Coronary artery (tissue), 2 donors: ENCODE results near the gene HSPBAP1.

Source experiments
- DNase-seq: peaks from one replicate; pipeline ENCODE4 v3.0.0-alpha.2; 2017; ENCODE audit warnings: low spot score
- H3K27ac ChIP-seq, 2 donors: fragments of 200-600 bp; sonication (generic); one replicate each; pipeline ENCODE4 v1.5.1; 2016 to 2019
- H3K4me3 ChIP-seq: fragments of 200-600 bp; sonication (generic); 2 replicates; pipeline ENCODE4 v1.5.1; 2016; ENCODE audit warnings: mild to moderate bottlenecking, moderate library complexity
- TF ChIP-seq, protein P1 (sequence below): fragments of 200-600 bp; sonication (generic); IDR thresholded peaks from one replicate; pipeline ENCODE4 v1.5.1; 2019; ENCODE audit warnings: antibody characterized with exemption

Gene HSPBAP1

DNA sequence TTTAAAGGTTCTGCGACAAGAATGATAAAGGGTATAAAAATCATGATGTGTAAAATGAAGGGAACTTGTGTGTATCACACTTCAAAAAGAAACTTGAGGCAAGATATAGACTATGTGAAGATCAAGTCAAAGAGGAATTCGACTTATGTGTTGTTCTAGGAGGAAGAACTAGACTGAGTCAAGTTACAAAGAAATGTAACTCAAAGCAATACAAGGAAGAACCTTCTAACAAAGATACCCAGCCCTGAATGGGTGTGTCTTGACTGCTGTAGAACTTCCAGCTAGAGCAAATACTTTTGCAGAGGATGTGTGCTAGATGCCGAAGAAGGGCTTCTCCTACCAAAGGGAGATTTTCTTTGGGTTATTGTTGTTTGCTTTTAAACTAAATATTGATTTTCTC is 3.7 kb upstream of the HSPBAP1 start:
- Histone ChIP-seq H3K4me3 (no peak overlapping the region), H3K27ac (no peak overlapping the region)
- no peak for DNase-seq
- TF ChIP-seq, protein P1, sequence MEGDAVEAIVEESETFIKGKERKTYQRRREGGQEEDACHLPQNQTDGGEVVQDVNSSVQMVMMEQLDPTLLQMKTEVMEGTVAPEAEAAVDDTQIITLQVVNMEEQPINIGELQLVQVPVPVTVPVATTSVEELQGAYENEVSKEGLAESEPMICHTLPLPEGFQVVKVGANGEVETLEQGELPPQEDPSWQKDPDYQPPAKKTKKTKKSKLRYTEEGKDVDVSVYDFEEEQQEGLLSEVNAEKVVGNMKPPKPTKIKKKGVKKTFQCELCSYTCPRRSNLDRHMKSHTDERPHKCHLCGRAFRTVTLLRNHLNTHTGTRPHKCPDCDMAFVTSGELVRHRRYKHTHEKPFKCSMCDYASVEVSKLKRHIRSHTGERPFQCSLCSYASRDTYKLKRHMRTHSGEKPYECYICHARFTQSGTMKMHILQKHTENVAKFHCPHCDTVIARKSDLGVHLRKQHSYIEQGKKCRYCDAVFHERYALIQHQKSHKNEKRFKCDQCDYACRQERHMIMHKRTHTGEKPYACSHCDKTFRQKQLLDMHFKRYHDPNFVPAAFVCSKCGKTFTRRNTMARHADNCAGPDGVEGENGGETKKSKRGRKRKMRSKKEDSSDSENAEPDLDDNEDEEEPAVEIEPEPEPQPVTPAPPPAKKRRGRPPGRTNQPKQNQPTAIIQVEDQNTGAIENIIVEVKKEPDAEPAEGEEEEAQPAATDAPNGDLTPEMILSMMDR: no peak

DNA sequence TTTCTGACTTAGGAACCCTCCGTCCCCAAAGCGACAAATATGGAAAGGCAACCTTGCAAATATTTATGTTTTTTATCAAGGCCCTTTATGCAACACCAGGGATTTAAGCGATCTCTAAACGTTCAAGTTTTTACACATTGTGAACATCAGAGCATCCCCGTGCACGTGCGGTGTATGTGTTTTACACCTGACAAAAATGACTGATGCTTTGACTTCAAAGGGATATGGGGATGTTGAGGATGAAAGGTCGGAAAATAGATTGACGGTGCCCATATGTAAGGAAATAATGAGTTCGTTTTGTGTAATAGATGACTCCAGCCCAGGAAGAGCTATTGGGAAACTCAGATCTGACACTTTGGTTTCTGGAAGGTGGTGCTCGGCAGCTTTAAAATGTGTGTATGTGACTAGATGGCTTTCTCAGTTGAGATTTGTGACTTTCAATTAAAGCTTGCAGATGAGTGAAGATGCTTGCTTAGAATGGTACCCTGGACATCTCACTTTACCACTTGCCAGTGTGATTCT is 2.1 kb upstream of the HSPBAP1 start:
- Histone ChIP-seq H3K27ac (peak overlapping the region; percentile 92 to 99), H3K4me3 (peak overlapping the region; percentile 78)
- TF ChIP-seq, protein P1: no peak
- no peak for DNase-seq

DNA sequence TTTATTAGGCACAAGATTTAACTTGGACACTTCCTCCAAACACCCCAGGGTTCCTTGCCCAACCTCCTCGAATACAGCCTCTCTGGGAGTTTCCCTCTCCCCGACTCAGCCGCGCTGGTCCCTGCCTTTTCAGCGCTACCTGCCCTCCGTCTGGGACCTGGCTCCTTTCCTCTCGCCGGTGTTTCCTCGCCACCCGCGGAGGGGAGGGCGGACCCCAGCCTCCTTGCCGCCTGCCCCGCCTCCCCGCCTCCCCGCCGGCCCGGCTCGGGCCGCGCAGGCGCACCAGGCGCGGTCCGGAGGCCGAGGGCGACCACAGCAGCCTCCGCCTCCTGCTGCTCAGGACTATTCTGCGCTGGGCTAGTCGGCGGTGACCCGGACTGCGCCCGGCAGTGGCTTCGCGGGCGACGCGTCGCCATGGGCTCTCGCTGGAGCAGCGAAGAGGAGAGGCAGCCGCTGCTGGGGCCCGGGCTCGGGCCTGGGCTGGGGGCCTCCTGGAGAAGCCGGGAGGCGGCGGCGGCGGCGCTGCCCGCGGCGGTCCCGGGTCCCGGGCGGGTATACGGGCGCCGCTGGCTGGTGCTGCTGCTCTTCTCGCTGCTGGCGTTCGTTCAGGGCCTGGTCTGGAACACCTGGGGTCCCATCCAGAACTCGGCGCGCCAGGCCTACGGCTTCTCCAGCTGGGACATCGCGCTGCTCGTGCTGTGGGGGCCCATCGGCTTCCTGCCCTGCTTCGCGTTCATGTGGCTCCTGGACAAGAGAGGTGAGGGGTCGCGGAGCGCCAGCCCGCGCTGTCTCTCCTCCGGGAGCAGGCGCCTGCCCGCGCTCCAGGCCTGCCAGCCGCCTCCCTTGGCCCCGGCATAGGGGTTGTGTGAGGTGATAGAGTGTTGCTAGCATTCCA is 1.4 kb upstream of the HSPBAP1 start, which contains the start of gene SLC49A4:
Gene SLC49A4 (plus strand): TSS at position 291 of the 895 bp plus-strand sequence. CDS start 124 bp downstream, at position 415.
- peak within 1 kb of the TSS; percentile 92 to 99 for H3K27ac ChIP-seq
- peak within 1 kb of the TSS; percentile 78 for H3K4me3 ChIP-seq
- DNase-seq: peak; percentile 83
- TF ChIP-seq, protein P1: no peak

DNA sequence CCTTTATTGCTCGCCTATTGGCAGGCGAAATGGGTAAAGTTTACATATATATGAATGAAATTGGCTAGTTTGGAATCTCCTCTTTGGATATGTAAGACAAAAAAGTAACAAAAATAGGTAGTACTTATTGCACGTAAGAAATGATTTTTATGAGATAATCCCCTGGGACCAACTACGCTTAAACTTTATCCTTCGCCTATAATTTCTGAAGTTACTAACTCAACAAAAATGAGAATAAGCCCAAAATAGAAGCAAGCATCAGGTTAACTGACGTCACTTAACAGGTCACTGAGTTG is 800 bp upstream of the HSPBAP1 start:
- TF ChIP-seq, protein P1: no peak
- no peak for DNase-seq
- Histone ChIP-seq H3K4me3 (peak overlapping the region; percentile 78), H3K27ac (peak overlapping the region; percentile 92 to 99)

DNA sequence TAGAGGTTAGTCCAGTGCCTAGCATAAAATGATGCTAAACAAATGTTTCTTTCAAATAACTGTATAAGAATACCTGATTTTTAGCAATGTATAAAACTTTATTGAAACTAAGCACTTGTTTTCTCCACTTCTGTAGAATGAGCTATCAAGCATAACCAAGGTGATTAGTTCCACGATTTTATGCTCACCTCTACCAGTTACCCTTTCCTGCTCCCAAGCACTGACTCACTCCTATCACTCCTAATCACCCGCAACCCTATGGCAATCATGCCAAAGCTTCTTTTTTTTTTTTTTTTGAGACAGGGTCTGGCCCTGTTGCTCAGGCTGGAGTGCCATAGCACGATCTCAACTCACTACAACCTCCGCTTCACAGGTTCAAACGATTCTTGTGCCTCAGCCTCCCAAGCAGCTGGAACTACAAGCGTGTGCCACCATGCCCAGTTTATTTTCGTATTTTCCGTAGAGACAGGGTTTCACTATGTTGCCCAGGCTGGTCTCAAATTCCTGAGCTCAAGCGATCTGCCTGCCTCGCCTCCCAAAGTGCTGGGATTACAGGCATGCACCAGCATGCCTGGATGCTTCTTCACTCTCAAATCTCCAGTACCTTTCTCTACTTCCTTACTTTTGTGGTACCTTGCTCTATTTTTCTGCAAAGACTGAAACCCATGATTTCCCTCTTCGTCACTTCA is 3.9 kb downstream of the HSPBAP1 start:
- TF ChIP-seq, protein P1: no peak
- no peak overlapping the region for H3K27ac ChIP-seq

DNA sequence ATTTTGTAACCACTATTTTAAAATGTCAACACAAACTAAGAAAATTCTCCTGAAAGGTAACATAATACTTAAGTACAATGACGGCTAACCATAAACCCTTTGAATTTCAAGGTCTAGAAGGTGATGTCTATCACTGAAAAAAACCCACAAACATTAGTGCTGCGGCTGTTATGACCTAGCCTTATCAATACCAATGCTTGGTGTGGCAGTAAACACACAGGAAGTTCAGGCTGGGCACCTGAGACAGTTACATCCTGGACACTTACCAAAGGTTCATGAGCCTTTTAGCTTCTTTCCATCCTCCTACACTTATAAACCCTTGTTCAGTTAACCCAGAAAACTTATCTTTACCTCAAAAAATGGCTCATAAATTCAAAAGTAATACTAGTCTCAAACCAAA is 5.8 kb downstream of the HSPBAP1 start:
- no peak overlapping the region for H3K27ac ChIP-seq
- no peak for DNase-seq
- TF ChIP-seq, protein P1: no peak
- no peak overlapping the region for H3K4me3 ChIP-seq

More for the DNA sequence above, 3.9 kb downstream of the HSPBAP1 start:
- DNase-seq: no peak
- H3K4me3 ChIP-seq: no peak overlapping the region
